GM12878 (cell line): Measurements from ENCODE around the gene SLC39A6. TPM values are rescaled to one million over a fixed set of nuclear protein-coding genes. Genes with fewer than 3 reads are reported as not detected.
A peak's percentile ranks its signal among the peaks of the same experiment; 100 is the strongest.

Source experiments
- ATAC-seq: fragments of 200-7000 bp; cut with Tn5 transposase; 3 replicates; pipeline ENCODE4 v1.9.1; 2020; ENCODE audit warnings: mild to moderate bottlenecking, moderate library complexity
- BruUV-seq: library from RNA; stranded (reverse); fragments of 400-500 nt; replicated peaks from 2 replicates; lab custom pipeline; 2021; lab: Mats Ljungman, UMichigan
- CTCF ChIA-PET: fragments of 300-600 bp; sonication (Branson Sonifier 250); formaldehyde crosslinking; extraction: SDS; loops from one replicate; lab custom pipeline; 2021; ENCODE audit warnings: inconsistent platforms; lab: Yijun Ruan, JAX
- POLR2A ChIA-PET: fragments of 350-600 bp; formaldehyde crosslinking; extraction: SDS; loops from one replicate; lab custom pipeline; 2021; ENCODE audit warnings: inconsistent platforms; lab: Charles Lee
- RAD21 ChIA-PET: fragments of 300-600 bp; sonication (Branson Sonifier 250); formaldehyde crosslinking; loops from one replicate; lab custom pipeline; 2023; ENCODE audit warnings: antibody characterized with exemption; ENCODE audit not compliant: unreplicated experiment; lab: Charles Lee
- SMC1A ChIA-PET: fragments of 300-600 bp; sonication (Branson Sonifier 250); formaldehyde crosslinking; loops from one replicate; lab custom pipeline; 2023; ENCODE audit not compliant: unreplicated experiment, uncharacterized antibody; lab: Charles Lee
- DNase-seq: peaks from one replicate; pipeline ENCODE4 v3.0.0-alpha.2; 2011; ENCODE audit warnings: low read depth, low spot score
- FAIRE-seq: peaks from 3 replicates; lab custom pipeline; 2011; peaks lifted over from hg19 to GRCh38; lab: Jason Lieb, UNC
- H2AFZ ChIP-seq: 2 replicates; pipeline ENCODE4 v1.6.0; 2011; ENCODE audit warnings: low read depth, low read length, control low read depth; ENCODE audit not compliant: control insufficient read depth
- H3K27ac ChIP-seq: 2 replicates; pipeline ENCODE4 v1.5.1; 2011; ENCODE audit warnings: control low read depth; ENCODE audit not compliant: control insufficient read depth, insufficient read depth
- H3K27me3 ChIP-seq, 2 experiments: replicated peaks in 1 of 2; 2 replicates each; pipeline versions ENCODE4 v1.6.0 to v1.6.1; 2011; ENCODE audit warnings: low read length in 1 of 2; ENCODE audit not compliant: control insufficient read depth in 2 of 2, insufficient read depth in 2 of 2
- H3K36me3 ChIP-seq, 2 experiments: 2 replicates each; pipeline ENCODE4 v1.5.1; 2011; ENCODE audit warnings: low read length in 1 of 2; ENCODE audit not compliant: control insufficient read depth in 2 of 2, insufficient read depth in 2 of 2
- H3K4me1 ChIP-seq: 2 replicates; pipeline ENCODE4 v1.6.1; 2011; ENCODE audit warnings: mild to moderate bottlenecking, low read length, moderate library complexity, mixed read lengths; ENCODE audit not compliant: control insufficient read depth, insufficient read depth
- H3K4me2 ChIP-seq: 2 replicates; pipeline ENCODE4 v1.6.0; 2011; ENCODE audit warnings: control low read depth; ENCODE audit not compliant: control insufficient read depth, insufficient read depth
- H3K4me3 ChIP-seq: fragments of 200-600 bp; sonication (generic); 2 replicates; pipeline ENCODE4 v1.5.1; 2016
- H3K79me2 ChIP-seq: 2 replicates; pipeline ENCODE4 v1.6.0; 2011; ENCODE audit warnings: low read length; ENCODE audit not compliant: control insufficient read depth, insufficient read depth
- H3K9ac ChIP-seq: 2 replicates; pipeline ENCODE4 v1.8.0; 2011; ENCODE audit warnings: low read length, control low read depth, mixed read lengths; ENCODE audit not compliant: control insufficient read depth, insufficient read depth
- H3K9me3 ChIP-seq: replicated peaks from 3 replicates; pipeline ENCODE4 v1.5.1; 2011; ENCODE audit warnings: mild to moderate bottlenecking, low read length; ENCODE audit not compliant: control insufficient read depth, insufficient read depth
- H4K20me1 ChIP-seq: 2 replicates; pipeline ENCODE4 v1.6.0; 2011; ENCODE audit not compliant: control insufficient read depth, insufficient read depth
- ASH2L ChIP-seq: fragments of 300-600, 200-600 bp; sonication (generic); IDR thresholded peaks from 2 replicates; pipeline ENCODE4 v1.6.1; 2017; ENCODE audit warnings: low read depth, mild to moderate bottlenecking, borderline replicate concordance
- DPF2 ChIP-seq: fragments of 450-650 bp; IDR thresholded peaks from 2 replicates; pipeline ENCODE4 v1.6.1; 2017; ENCODE audit warnings: mild to moderate bottlenecking
- E4F1 ChIP-seq: fragments of 450-650 bp; IDR thresholded peaks from 2 replicates; pipeline ENCODE4 v1.6.1; 2018; ENCODE audit warnings: borderline replicate concordance, mild to moderate bottlenecking; ENCODE audit not compliant: partially characterized antibody
- JUNB ChIP-seq: IDR thresholded peaks from 2 replicates; pipeline ENCODE4 v1.6.1; 2016; ENCODE audit warnings: antibody characterized with exemption, mild to moderate bottlenecking
- NR2C1 ChIP-seq: fragments of 450-650 bp; IDR thresholded peaks from 2 replicates; pipeline ENCODE4 v1.6.1; 2017; ENCODE audit warnings: antibody characterized with exemption, mild to moderate bottlenecking, moderate library complexity
- ZBED1 ChIP-seq: IDR thresholded peaks from 2 replicates; pipeline ENCODE4 v1.6.1; 2016; ENCODE audit warnings: borderline replicate concordance
- ZBTB33 ChIP-seq: fragments of 450-650 bp; IDR thresholded peaks from 2 replicates; pipeline ENCODE4 v1.6.1; 2017; ENCODE audit warnings: mild to moderate bottlenecking
- WGBS: methylation state at CpG from one replicate; pipeline ENCODE4 v1.1.6; 2016; ENCODE audit warnings: low lambda C conversion rate; ENCODE audit not compliant: insufficient replicate concordance, insufficient coverage; ENCODE audit errors: missing lambda C conversion rate; 5-methylcytosine and 5-hydroxymethylcytosine counted together
- in situ Hi-C: fragments of 300-500 bp; cut with MboI; formaldehyde crosslinking; loops from 9 replicates; pipeline ENCODE4 v1.14.3; 2018; ENCODE audit warnings: mixed read lengths
- intact Hi-C: fragments of 100-400 bp; cut with micrococcal nuclease; formaldehyde crosslinking; loops from one replicate; pipeline ENCODE4 v1.14.2; 2022; ENCODE audit not compliant: unreplicated experiment
- polyA plus RNA-seq, 11 experiments: library from polyadenylated mRNA; depleted of rRNA in 4 of 11; unstranded in 6 of 11; stranded (reverse) in 5 of 11; fragments of >200 nt; fragmentation: Nextera tagmentation in 4 of 11; fragmentation: Illumina TruSeq in 1 of 11; extraction: Ambion mirVana in 4 of 11; extraction: Trizol in 1 of 11; gene quantifications; 1 replicate in 1 of 11; 2 replicates in 10 of 11; pipeline versions ENCODE4 v1.2.1 to v1.2.3, GENCODE V29; 2011 to 2016; ENCODE audit warnings: inconsistent platforms in 2 of 11, missing spikeins in 2 of 11, low read depth in 1 of 11
- total RNA-seq, 4 experiments: library from RNA; depleted of rRNA in 3 of 4; stranded (reverse); fragments of >200 nt in 3 of 4; fragmentation: Illumina TruSeq in 1 of 4; extraction: Trizol in 1 of 4; gene quantifications; 2 replicates each; pipeline versions ENCODE4 v1.2.1 to v1.2.3, GENCODE V29; 2013 to 2021

The SLC39A6 gene
- total and polyA plus RNA-seq, 10 of the 15 experiments (the other 5 are each of a cell fraction or from before 2014, with no cell fraction given): 12.4 to 65.9 (median 41.3) TPM

GRCh38 chr18:36126668-36127067 lies 2.5 kb downstream of the SLC39A6 start:
- ATAC-seq (no peak), FAIRE-seq (no peak), DNase-seq (no peak)
- peaks cover 3% of the 10 kb centered on the region; the same call in 2 of the 3 replicates for H3K9me3 ChIP-seq
- peaks cover 4% of the 10 kb centered on the region; the same call in 1 of the 2 replicates for H3K4me1 ChIP-seq
- peaks cover 41% of the 10 kb centered on the region for H3K79me2 ChIP-seq
- H4K20me1 ChIP-seq: no peaks in the 10 kb centered on the region
- H3K4me3 ChIP-seq: no peak overlapping the region
- intact Hi-C loops: loop anchor here (5.0 kb wide), 1 partner anchor 109 kb away; no protein-coding TSS in a partner anchor
- ChIA-PET RAD21 (interaction anchor here (0.7 kb wide), 1 partner anchor 61 kb away, joined by 3 read pairs; no protein-coding TSS in a partner anchor), POLR2A (no interaction called here)
- 84% methylated on average over 8 of the region's 8 CpGs for WGBS
- no peak for TF ChIP-seq E4F1
- TF ChIP-seq NR2C1: 0 out of 2 replicates have a peak, but pooled peaks have one; percentile 5
- no peak for TF ChIP-seq JUNB
- TF ChIP-seq ASH2L: no peak
- 0 out of 2 replicates have a peak, but pooled peaks have one; percentile 33 for TF ChIP-seq ZBTB33
- no peak for TF ChIP-seq DPF2
- no peak for TF ChIP-seq ZBED1
- TF ChIP-seq, all 136 proteins: peak for 2
- peaks cover 0 to 3% of the 10 kb centered on the region in 2 experiments; a peak in 2 of 4 replicates for H3K36me3 ChIP-seq
- H3K27ac ChIP-seq: no peak overlapping the region
- H3K9ac ChIP-seq: no peak overlapping the region
- BruUV-seq: no TSS peak
- in situ Hi-C loops: no loop called here
- ChIA-PET CTCF (interaction anchor here (1.0 to 4.2 kb wide), 3 partner anchors 105 to 160 kb away, joined by 3 to 20 read pairs (median 4); no protein-coding TSS in a partner anchor), SMC1A (interaction anchor here (0.6 to 0.9 kb wide), 2 partner anchors 115 to 409 kb away, joined by 3 read pairs; no protein-coding TSS in a partner anchor)
- no peak overlapping the region for H3K4me2 ChIP-seq
- H2AFZ ChIP-seq: no peak overlapping the region
- no peaks in the 10 kb centered on the region for H3K27me3 ChIP-seq
